Ovary (tissue), 9 donors: ENCODE results near the gene RBBP4. TPM values are rescaled to one million over a fixed set of nuclear protein-coding genes. Genes with fewer than 3 reads are reported as not detected.
"Not testable (repeated sequence)": the region's sequence is repeated elsewhere in the genome, so short reads cannot be mapped to it uniquely, and the experiment has no call there.

Experiments used
- DNase-seq, 5 donors: peaks; one replicate each; pipeline ENCODE4 v3.0.0-alpha.2; 2019 to 2020
- H3K27ac ChIP-seq, 2 donors: fragments of 200-600 bp; one replicate each; pipeline versions ENCODE4 v1.5.1 to v1.8.0; 2019 to 2022
- H3K27me3 ChIP-seq: fragments of 200-600 bp; one replicate; pipeline ENCODE4 v1.8.0; 2022
- H3K36me3 ChIP-seq: fragments of 200-600 bp; sonication (generic); one replicate; pipeline ENCODE4 v1.5.1; 2019
- H3K4me1 ChIP-seq: one replicate; pipeline ENCODE4 v1.8.1; 2013; ENCODE audit warnings: mild to moderate bottlenecking, moderate library complexity; ENCODE audit not compliant: insufficient read depth
- H3K4me3 ChIP-seq: fragments of 200-600 bp; sonication (generic); one replicate; pipeline ENCODE4 v1.5.1; 2017
- H3K9me3 ChIP-seq, 2 donors: fragments of 200-600 bp in 1 of 2; sonication (generic) in 1 of 2; one replicate each; pipeline versions ENCODE4 v1.5.1 to v1.8.1; 2013 to 2019; ENCODE audit warnings: mild to moderate bottlenecking in 1 of 2, moderate library complexity in 1 of 2
- CTCF ChIP-seq, 3 donors: fragments of 450-650 bp in 2 of 3; fragments of 200-600 bp in 1 of 3; IDR thresholded peaks; one replicate each; pipeline versions ENCODE4 v1.5.1 to v1.8.0; 2016 to 2022; ENCODE audit warnings: antibody characterized with exemption in 3 of 3, mild to moderate bottlenecking in 1 of 3
- EP300 ChIP-seq: sonication (generic); formaldehyde crosslinking; IDR thresholded peaks from one replicate; pipeline ENCODE4 v1.6.1; 2017; ENCODE audit warnings: antibody characterized with exemption
- POLR2A ChIP-seq: fragments of 450-650 bp; IDR thresholded peaks from one replicate; pipeline ENCODE4 v1.6.1; 2017; ENCODE audit warnings: antibody characterized with exemption, mild to moderate bottlenecking, moderate library complexity
- WGBS, 3 donors: extraction: QIAGEN DNeasy Blood & Tissue Kit in 1 of 3; methylation state at CpG; one replicate each; pipeline versions ENCODE4 v1.1.5 to v1.1.7; 2013 to 2017; 5-methylcytosine and 5-hydroxymethylcytosine counted together
- intact Hi-C, 4 donors: fragments of 100-400 bp; cut with DNase I; formaldehyde crosslinking; loops; one replicate each; pipeline versions ENCODE4 v1.11.0 to v1.15.1; 2022 to 2023
- polyA plus RNA-seq, 2 donors: library from polyadenylated mRNA; stranded (reverse); fragments of 200-250 nt in 1 of 2; fragments of 350-450 nt in 1 of 2; fragmentation: Illumina TruSeq in 1 of 2; extraction: RNeasy Lipid Tissue Mini Kit (QIAGEN cat#74804) in 1 of 2; gene quantifications; one replicate each; pipeline ENCODE4 v1.2.3, GENCODE V29; 2013 to 2014
- total RNA-seq, 7 donors: library from RNA; depleted of rRNA in 2 of 7; stranded (reverse); fragments of >200 nt in 2 of 7; fragmentation: NEBNext Ultra II Directional in 3 of 7; extraction: Animal tissue kit (Norgen Biotek cat#: 25700) in 3 of 7; gene quantifications; one replicate each; pipeline versions ENCODE4 v1.1.0 to v1.2.4, GENCODE V29; 2016 to 2023
- donor health status: DM: no; HTN: no; CAD: no; lungs with moderate emphysema.
- donor health status: DM: no; HTN: no; CAD: no.
- donor health status: Bipolar disorder and iron deficiency.
- donor health status: DM: yes; HTN: yes; CAD: no.
- donor health status: DM: no; HTN: no; CAD: no.
- donor health status: DM: yes; HTN: yes; CAD: no.

Gene RBBP4
- total and polyA plus RNA-seq, 9 donors = 78.2 to 223 (median 165) TPM

DNA sequence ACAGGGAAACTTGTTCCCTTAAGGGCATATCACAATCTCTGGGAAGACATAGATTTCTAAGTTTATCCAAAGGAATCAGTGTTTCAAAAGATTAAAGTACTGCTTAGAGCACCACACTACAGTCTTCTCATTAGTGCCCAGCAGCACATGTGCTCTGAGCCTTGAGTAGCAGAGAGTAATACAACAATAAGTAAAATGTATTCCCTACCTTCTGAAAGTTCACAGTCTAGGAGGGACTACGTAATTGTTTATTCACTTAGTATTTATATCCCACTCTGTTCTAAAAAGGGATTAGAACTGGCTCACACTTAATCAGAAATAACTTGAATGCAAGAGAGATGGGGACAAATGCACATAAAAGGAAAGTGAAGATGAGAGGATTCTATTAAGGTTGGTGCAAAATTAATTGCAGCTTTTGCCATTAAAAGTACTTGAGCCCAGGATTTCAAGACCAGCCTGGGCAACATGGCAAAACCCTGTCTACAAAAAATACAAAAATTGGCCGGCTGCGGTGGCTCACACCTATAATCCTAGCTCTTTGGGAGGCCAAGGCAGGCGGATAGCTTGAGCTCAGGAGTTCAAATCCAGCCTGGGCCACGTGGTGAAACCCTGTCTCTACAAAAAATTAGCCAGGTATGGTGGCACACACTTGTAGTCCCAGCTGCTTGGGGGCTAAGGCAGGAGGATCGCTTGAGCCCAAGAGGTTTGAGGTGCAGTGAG lies 42.6 kb downstream of the RBBP4 start:
- intact Hi-C loops = no loop called here
- peaks cover 4% of the 10 kb centered on the region for H3K4me1 ChIP-seq
- H3K4me3 ChIP-seq = no peak overlapping the region
- TF ChIP-seq EP300 (no peak), CTCF (IDR thresholded peaks at IDR 0.05) (no peak), POLR2A (no peak)
- H3K27me3 ChIP-seq = no peaks in the 10 kb centered on the region
- 87 to 89% (median 88%) methylated on average over 6 of the region's 6 CpGs for WGBS, 3 donors
- no peaks in the 10 kb centered on the region for H3K36me3 ChIP-seq
- H3K27ac ChIP-seq = no peak overlapping the region
- peak in 1 of 5 donors; percentile 12 for DNase-seq
- H3K9me3 ChIP-seq = no peaks in the 10 kb centered on the region

DNA sequence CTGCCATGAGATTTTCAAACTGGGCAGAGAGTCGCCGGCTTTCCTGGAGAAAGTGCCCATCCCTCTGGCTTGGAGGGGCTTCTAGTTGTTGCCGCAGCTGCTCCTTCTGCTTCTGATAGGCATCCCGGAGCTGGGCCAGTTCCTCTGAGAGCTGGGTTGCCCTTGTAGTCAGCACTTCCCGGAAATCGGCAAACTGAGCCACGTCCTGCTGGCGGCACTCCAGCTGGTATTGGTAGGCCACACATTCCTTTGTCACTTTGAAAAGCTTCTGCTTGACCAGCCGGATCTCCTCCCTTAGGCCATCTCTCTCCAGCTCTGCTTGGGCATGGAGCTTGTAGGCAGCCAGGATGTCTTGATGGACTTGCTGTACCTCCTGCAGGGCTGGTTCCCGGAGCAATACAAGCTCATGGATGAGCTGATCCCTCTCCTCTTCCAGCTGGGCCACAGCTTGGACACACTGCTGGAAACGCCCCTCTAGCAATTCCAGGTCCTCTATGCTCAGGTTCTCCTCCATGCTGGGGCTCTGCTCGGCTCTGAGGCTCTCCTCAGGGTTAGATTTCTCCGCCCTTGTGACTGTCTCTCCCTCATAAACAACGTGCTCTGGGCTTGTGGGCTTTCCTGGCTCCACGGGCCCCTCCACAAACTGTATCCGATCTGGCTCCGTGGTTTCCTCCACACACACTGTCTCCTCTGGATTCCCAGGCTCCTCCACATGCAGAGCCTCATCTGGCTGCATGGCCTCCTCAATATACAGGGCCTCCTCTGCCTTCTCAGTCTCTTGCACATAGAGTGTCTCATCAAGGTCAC lies 44.3 kb downstream of the RBBP4 start:
- 44 to 56% (median 54%) methylated on average over 17 of the region's 17 CpGs for whole genome bisulfite sequencing, 3 donors
- Histone ChIP-seq H3K9me3 (no peaks in the 10 kb centered on the region), H3K27me3 (no peaks in the 10 kb centered on the region), H3K27ac (no peak overlapping the region), H3K4me3 (no peak overlapping the region), H3K4me1 (peaks cover 4% of the 10 kb centered on the region), H3K36me3 (no peaks in the 10 kb centered on the region)
- DNase-seq = peak in 4 of 5 donors; percentile 43 to 61 (median 53)
- TF ChIP-seq CTCF (IDR thresholded peaks at IDR 0.05) (no peak), EP300 (no peak), POLR2A (no peak)
- intact Hi-C loops = no loop called here

DNA sequence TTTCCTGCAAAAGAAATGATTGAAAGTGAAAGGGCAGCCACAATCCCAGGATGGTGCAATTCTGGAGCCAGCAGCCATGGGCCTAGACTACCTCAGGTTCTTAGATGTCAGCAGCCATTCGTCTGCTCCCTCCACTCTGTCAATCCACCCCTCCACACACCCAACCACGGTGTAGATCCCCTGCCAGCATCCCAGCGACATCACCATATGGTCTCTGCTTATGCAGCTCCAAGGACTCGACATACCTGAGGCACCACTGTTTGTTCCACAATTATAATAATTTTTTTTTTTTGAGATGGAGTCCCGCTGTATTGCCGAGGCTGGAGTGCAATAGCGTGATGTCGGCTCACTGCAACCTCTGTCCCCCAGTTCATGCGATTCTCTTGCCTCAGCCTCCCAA lies 45.0 kb downstream of the RBBP4 start:
- TF ChIP-seq CTCF (IDR thresholded peaks at IDR 0.05) (no peak), POLR2A (no peak), EP300 (no peak)
- Histone ChIP-seq H3K36me3 (no peaks in the 10 kb centered on the region), H3K4me1 (peaks cover 4% of the 10 kb centered on the region), H3K4me3 (no peak overlapping the region), H3K27ac (no peak overlapping the region), H3K27me3 (no peaks in the 10 kb centered on the region), H3K9me3 (no peaks in the 10 kb centered on the region)
- 91 to 92% (median 92%) methylated on average over 9 of the region's 9 CpGs for WGBS, 3 donors
- DNase-seq = peak in 1 of 5 donors; percentile 17
- intact Hi-C loops = no loop called here

GRCh38 chr1:32696996-32697395 lies 46.0 kb downstream of the RBBP4 start:
- H3K27ac ChIP-seq, intact Hi-C loops: not testable (repeated sequence)

More at GRCh38 chr1:32696996-32697395, 46.0 kb downstream of the RBBP4 start:
- H3K4me1 ChIP-seq = peaks cover 10% of the 10 kb centered on the region
- not testable (repeated sequence) for H3K9me3 ChIP-seq, H3K36me3 ChIP-seq, H3K4me3 ChIP-seq, H3K27me3 ChIP-seq
- 93 to 96% (median 95%) methylated on average over 8 of the region's 8 CpGs for WGBS, 3 donors
- peak in 1 of 5 donors; percentile 11 for DNase-seq
